ENCODE data around the gene RPAP3. TPM values are rescaled to one million over a fixed set of nuclear protein-coding genes. Genes with fewer than 3 reads are reported as not detected.

RPAP3 gene
- total and polyA plus RNA-seq, 9 donors = 15.6 to 71.3 (median 32.4) TPM

- no peaks in the 10 kb centered on the region for H3K36me3 ChIP-seq
- H3K27me3 ChIP-seq = no peaks in the 10 kb centered on the region
- intact Hi-C loops (cut with DNase I) = no loop called here
- peak overlapping the region in 1 of 2 donors; percentile 34 for H3K27ac ChIP-seq
- no peak for DNase-seq
- no peak overlapping the region for H3K4me3 ChIP-seq
- WGBS, 3 donors = 74 to 81% (median 79%) methylated on average over 19 of the region's 19 CpGs
- no peak for TF ChIP-seq POLR2A (IDR thresholded peaks at IDR 0.05)
- no peak for TF ChIP-seq CTCF (IDR thresholded peaks at IDR 0.05)
- TF ChIP-seq EP300 (IDR thresholded peaks at IDR 0.05) = no peak
- peaks cover 12% of the 10 kb centered on the region for H3K4me1 ChIP-seq (ENCODE audit: insufficient read depth)
- H3K9me3 ChIP-seq = no peaks in the 10 kb centered on the region
Observed at GRCh38 chr12:47750916-47751470, 45.2 kb upstream of the RPAP3 start.

GRCh38 chr12:47750229-47750798, 44.5 kb upstream of the RPAP3 start:
- WGBS, 3 donors = 57 to 65% (median 58%) methylated on average over 10 of the region's 10 CpGs
- DNase-seq = no peak
- no peaks in the 10 kb centered on the region for H3K27me3 ChIP-seq
- peaks cover 11% of the 10 kb centered on the region for H3K4me1 ChIP-seq (ENCODE audit: insufficient read depth)
- H3K4me3 ChIP-seq = no peak overlapping the region
- intact Hi-C loops (cut with DNase I) = no loop called here
- H3K27ac ChIP-seq = peak overlapping the region in 1 of 2 donors; percentile 19
- no peaks in the 10 kb centered on the region for H3K36me3 ChIP-seq
- TF ChIP-seq POLR2A (IDR thresholded peaks at IDR 0.05) = no peak
- no peak for TF ChIP-seq EP300 (IDR thresholded peaks at IDR 0.05)
- no peak for TF ChIP-seq CTCF (IDR thresholded peaks at IDR 0.05)
- H3K9me3 ChIP-seq = no peaks in the 10 kb centered on the region

- H3K4me1 ChIP-seq (ENCODE audit: insufficient read depth) = peaks cover 7% of the 10 kb centered on the region
- H3K27ac ChIP-seq = no peak overlapping the region
- no peaks in the 10 kb centered on the region for H3K36me3 ChIP-seq
- H3K27me3 ChIP-seq = no peaks in the 10 kb centered on the region
- no peak for DNase-seq
- no peak overlapping the region for H3K4me3 ChIP-seq
- TF ChIP-seq EP300 (IDR thresholded peaks at IDR 0.05) (no peak), POLR2A (IDR thresholded peaks at IDR 0.05) (no peak), CTCF (IDR thresholded peaks at IDR 0.05) (no peak)
- 98 to 99% (median 98%) methylated on average over 3 of the region's 3 CpGs for WGBS, 3 donors
- H3K9me3 ChIP-seq = no peaks in the 10 kb centered on the region
- intact Hi-C loops (cut with DNase I) = no loop called here
Observed at GRCh38 chr12:47748899-47749298, 43.1 kb upstream of the RPAP3 start.

- TF ChIP-seq CTCF (IDR thresholded peaks at IDR 0.05) = no peak
- no peak for TF ChIP-seq EP300 (IDR thresholded peaks at IDR 0.05)
- TF ChIP-seq POLR2A (IDR thresholded peaks at IDR 0.05) = no peak
- Histone ChIP-seq H3K36me3 (no peaks in the 10 kb centered on the region), H3K27me3 (no peaks in the 10 kb centered on the region), H3K4me1 (ENCODE audit: insufficient read depth) (peaks cover 7% of the 10 kb centered on the region), H3K9me3 (no peaks in the 10 kb centered on the region), H3K4me3 (no peak overlapping the region), H3K27ac (no peak overlapping the region)
- 84 to 86% (median 86%) methylated on average over 1 of the region's 1 CpG for WGBS, 3 donors
- intact Hi-C loops (cut with DNase I) = no loop called here
- DNase-seq = no peak
Observed at GRCh38 chr12:47748507-47748828, 42.6 kb upstream of the RPAP3 start.

Data from ovary (tissue), 9 donors.